HG02884 (cell line): Measurements from ENCODE around the gene PLXNA4.

Experiments used
- ATAC-seq: cut with Tn5 transposase; IDR thresholded peaks from one replicate; pipeline ENCODE4 v1.9.1; 2021; ENCODE audit warnings: mild to moderate bottlenecking, moderate library complexity; ENCODE audit not compliant: unreplicated experiment

The PLXNA4 gene

DNA sequence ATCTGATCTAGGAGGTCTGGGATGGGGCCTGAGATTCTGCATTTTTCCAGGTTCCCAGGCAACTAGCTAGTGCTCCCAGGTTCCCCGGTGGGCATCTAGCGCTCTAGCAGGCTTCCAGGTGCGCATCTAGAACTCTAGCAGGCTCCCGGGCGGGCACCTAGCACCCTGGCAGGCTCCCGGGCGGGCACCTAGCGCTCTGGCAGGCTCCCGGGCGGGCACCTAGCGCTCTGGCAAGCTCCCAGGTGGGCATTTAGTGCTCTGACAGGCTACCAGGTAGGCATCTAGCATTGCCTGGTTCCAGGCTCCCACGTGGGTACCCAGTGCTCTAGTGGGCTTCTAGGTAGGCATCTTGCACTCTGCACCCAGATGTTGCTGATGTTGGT, 414.7 kb downstream of the PLXNA4 start:
- ATAC-seq: no peak

GRCh38 chr7:132160611-132161532, 415.4 kb downstream of the PLXNA4 start:
- ATAC-seq: no peak

- ATAC-seq: no peak
Measured at GRCh38 chr7:132158841-132159240, 417.4 kb downstream of the PLXNA4 start.

- no peak for ATAC-seq
Measured at GRCh38 chr7:132158166-132158565, 418.1 kb downstream of the PLXNA4 start.

DNA sequence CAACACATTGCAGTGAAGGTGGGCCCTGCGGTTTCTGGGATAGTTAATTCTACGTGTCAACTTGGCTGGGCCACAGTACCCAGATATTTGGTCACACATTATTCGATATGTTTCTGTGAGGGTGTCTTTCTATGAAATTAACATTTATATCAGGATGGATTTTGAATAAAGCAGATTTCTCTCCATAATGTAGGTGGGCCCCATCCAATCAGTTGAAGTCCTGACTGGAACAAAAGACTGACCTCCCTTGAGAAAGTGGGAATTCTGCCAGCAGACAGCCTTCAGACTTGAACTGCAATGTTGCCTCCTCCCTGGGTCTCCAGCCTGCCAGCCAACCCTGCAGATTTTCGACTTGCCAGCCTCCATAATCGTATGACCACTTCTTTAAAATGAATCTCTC, 420.6 kb downstream of the PLXNA4 start:
- no peak for ATAC-seq

- no peak for ATAC-seq
Measured at GRCh38 chr7:132154695-132155471, 421.4 kb downstream of the PLXNA4 start.

- no peak for ATAC-seq
Measured at GRCh38 chr7:132154248-132154647, 422.0 kb downstream of the PLXNA4 start.

DNA sequence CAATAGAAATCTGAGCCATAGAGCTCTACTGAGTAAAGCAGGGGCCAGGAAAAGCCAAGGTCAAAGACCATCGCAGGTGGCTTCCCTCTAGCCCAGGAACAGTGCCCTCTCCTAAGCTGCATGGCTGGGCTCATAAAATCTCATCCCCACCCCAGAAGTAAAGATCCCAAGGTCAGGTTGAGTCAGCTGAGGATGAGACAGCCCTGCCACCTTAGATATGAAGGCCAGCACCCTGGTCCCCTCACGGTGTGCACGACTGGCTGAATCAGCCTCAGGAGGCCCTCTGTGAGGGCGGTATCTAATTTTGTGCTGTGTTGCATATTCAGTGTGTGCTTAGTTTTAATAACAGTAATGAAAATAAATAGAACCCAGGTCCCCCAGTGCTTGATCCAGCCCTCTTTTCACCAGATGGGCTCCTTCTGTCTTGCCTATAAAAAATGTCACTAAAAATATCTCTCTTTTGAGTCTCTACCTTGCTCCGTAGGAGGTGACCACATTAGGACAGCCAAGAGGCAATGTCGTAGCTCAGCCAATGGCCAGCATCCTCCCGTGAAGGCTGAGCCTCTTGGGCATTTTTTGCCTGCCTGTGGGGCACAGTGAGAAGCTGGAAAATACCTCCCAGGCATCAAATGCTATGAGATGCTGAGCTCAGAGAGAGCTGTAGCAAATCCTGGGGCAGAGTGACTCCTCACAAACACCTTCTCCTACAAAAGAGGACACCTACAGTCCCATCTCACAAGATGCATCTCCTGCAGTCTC, 424.0 kb downstream of the PLXNA4 start:
- ATAC-seq: no peak

DNA sequence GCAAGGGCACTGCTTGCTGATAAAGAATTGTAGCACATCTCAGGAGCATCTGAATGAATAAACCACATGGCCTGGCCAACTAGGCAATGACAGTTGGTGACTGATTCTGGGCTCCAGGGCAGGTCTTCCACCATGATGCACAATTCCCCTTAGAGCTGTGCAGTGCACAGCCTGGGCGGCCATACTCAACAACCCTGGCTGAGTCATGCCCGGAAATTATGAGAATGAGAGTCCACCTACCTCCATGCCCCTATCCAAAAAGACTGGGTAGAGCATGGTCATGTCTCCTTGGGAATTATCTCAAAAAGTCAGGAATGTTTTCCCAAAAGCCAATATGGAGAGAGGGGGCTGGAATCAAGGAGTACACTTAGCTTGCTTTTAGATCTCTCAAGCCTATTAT, 425.6 kb downstream of the PLXNA4 start:
- ATAC-seq: no peak

DNA sequence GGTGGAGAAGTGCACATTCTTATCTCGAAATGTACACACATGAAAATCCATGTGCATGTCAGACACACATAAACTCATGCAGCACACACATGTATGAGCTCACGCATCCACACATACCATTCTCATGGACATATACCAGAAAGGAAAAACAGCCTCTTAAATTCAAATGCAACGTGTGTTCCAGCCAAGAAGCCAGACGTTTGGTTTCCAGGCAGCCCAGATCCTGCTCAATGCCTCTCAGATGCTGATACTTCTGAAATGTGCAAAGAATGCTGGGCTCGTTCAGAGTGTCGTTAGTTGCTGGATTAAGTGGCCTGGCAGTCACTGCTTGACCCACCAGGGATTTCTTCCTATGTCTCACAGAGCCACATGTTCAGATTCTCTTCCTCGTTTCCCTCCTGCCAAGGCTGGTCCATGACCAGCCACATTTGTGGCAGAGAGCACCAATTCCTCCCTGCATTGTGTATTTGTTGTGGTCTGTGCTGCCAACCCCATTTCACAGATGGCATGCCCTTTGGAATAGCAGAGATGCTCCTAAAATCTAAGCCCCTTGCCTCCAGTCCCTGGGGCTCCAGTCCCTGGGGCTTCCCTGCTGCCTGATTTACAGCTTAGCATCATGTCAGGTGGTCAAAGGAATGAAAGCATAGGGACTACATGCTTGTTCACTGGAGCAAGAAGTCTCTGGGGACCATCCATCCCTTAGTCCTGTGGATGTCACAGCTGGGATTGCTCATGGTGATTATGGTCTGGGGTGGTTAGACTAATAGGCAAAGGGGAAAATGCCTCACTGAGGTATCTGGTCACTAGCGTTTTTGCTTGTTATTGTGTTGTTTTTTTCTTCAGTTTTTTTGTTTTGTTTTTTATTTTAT, 426.6 kb downstream of the PLXNA4 start:
- ATAC-seq: no peak

DNA sequence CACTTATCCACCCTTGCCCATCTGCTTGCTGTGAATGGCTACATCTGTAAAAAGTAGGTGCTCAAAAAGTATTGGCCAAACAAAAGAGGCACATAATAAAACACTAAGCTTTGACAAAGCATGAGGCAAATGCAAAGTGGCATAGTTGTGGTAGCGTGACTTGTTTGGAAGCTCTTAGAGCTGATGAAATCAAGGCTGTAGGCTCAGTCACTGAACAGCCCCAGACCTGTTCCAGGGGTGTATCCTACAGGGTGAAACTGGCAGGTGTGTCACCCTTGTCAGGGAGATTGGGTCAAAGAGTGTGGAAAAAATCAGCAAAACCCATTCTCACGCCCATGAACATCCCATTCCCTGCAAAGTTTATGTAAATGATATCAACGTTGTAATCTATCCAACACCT, 427.4 kb downstream of the PLXNA4 start:
- no peak for ATAC-seq

- ATAC-seq: no peak
Measured at GRCh38 chr7:132145466-132145865, 430.8 kb downstream of the PLXNA4 start.

DNA sequence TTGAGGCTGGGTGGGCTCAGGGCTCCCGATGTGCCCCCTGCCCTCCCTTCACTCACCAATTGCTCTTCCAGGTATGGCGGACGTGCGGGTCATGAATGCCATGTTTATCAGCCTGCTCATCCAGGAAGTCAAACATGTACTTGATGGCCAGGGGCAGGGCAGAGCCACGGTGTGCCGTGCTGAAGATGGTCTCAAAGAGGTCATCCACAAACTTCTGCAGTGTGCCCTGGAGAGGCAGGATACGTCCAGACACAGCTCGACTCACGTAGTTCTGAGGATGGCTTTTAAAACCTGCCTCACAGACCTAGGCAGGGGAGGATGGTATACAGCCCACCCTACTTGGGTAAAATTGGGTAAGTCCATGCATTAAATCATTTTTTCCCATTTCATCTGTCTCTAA, 431.2 kb downstream of the PLXNA4 start:
- ATAC-seq: no peak

DNA sequence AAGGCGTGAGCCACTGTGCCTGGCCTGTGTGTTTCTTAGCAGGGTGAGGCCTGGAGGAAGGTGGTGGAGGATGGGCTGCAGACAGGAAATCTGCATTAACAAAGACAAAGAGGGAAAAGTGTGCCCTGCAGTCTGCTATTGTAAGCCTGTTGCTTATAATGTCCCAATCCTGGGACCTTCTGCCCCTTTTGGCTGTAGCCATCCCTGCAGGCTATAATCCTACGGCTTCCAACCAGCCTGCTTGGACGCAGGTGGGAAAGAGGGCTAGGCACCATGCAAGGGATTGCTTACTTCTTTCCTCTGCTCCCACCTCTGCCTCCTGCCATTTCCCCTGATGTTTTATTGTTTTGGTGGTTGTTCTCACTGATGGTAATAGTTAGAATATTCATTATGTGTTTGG, 434.3 kb downstream of the PLXNA4 start:
- ATAC-seq: no peak

DNA sequence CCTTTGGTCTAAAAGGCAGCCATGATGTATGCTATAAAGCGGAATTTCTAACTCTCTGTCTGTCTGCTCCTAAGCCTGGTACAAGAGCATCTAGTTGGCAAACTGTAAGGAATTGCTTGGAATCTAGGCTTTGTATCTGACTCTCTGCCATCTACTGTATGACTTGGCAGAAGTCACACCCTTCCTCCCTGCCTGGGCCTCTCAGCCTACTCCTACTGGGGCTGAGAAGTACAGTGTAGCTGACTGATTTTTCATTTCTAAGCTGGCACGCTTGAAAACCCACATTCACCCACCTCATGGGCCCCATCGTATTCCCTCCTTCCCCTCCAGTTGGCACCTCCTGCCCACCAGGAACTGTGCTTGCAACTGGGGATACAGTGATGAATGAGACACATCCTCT, 435.2 kb downstream of the PLXNA4 start:
- ATAC-seq: no peak

DNA sequence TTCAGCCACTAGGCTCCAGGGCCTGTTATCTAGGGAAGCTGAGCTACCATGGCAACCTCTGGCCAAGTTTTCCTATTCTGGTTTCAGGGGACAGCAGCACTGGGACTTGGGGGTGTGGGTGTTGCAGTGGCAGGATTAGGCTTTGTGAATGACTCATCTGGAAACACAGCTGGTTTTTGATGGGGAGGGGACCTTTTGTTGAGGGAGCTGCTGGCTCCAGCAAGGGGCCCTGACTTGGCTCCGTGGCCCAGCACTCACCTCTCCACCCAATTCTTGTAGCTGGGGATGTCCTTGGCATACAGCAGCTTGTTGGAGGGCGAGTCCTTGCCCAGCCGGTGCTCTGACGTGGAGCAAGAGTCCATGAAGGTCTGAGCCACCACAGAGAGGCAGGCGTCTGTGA, 435.9 kb downstream of the PLXNA4 start:
- ATAC-seq: no peak

DNA sequence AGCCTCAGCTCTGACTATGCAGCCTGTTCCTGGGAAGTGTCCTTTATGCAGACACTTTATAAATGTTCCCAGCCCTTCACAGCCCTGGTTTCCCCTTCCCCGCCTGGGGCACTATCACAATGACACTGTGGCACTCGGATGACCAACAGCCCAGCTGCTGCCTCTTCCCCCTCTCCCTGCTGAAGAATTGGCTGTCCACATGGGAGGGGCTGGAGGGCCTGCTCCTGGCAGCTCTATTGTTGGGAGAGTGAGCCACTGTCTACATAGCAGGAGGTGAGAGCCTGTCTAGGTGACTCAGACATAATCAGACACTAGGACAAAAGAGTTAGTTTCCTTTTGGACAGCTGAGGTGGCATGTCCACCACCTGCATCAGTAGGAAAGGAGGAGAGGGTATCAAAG, 437.5 kb downstream of the PLXNA4 start:
- ATAC-seq: no peak

GRCh38 chr7:132137681-132138080, 438.6 kb downstream of the PLXNA4 start:
- no peak for ATAC-seq

DNA sequence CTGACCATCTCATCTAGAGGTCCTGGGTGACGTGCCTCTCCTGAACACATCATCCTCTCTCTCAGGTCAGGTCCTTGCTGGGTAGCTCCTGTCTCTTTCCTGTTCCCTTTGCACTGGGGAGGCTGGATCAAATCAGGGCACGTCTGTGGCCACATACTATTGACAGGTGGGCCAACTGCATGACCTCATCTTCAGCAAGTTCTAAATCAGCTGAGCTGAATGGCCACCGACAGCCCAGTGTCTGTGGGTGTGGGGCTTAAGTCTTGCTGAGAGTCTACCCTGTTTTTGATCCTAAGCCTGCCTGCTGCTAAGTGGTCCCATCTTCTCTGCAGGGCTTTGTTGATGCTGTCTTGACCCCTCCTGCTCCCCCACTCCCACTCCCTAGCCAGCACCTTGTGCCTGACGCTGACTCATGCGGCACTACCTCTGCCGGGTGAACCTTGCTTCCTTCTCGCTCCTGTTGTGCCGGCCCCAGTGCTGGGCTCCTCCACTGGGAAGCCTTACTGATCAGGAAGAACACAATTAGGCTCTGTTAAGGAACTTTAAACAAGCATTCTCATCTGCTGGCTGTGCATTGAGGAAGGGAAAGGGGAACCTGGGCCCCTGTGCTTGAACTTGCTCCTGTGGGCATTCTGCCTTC, 440.4 kb downstream of the PLXNA4 start:
- ATAC-seq: no peak
